Activated CD4-positive, alpha-beta T cell treated with anti-CD3 and anti-CD28 coated beads for 1 hour (primary cell): ENCODE data around the gene CANT1.

Experiments used
- DNase-seq: peaks from one replicate; pipeline ENCODE4 v3.0.0-alpha.2; 2020

Gene CANT1

DNA sequence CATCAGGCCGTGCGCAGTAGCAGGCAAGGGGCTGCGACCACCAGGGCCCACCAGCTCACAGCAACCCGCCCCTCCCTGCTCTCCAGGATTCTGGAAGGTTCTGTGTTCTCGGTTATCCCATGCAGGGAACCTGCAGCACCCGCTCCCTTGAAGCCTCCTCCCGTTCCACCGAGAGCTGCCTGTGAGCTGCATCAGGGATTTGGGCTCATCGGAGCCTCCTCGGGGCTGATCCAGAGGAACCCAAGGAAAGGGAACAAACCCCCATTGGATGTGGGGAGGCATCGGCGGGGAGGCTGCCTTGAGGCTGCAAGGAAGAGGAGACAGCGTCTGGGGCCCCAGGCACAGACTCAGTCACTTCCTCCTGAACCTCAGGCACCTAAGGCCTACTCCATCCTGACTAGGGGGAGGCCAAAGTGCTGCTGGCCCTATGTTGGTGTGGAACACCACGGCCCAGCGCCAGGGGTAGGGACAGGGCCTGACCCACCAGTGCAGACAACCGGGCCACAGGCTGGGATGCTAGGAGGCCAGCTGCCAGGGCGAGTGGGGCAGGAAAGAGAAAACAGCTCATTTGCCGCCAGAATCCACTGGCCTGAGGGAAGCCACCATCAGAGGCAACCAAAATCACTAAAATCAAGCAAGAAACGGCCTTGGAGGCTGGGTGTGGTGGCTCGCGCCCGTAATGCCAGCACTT is 15.4 kb downstream of the CANT1 start:
- DNase-seq, result no peak

DNA sequence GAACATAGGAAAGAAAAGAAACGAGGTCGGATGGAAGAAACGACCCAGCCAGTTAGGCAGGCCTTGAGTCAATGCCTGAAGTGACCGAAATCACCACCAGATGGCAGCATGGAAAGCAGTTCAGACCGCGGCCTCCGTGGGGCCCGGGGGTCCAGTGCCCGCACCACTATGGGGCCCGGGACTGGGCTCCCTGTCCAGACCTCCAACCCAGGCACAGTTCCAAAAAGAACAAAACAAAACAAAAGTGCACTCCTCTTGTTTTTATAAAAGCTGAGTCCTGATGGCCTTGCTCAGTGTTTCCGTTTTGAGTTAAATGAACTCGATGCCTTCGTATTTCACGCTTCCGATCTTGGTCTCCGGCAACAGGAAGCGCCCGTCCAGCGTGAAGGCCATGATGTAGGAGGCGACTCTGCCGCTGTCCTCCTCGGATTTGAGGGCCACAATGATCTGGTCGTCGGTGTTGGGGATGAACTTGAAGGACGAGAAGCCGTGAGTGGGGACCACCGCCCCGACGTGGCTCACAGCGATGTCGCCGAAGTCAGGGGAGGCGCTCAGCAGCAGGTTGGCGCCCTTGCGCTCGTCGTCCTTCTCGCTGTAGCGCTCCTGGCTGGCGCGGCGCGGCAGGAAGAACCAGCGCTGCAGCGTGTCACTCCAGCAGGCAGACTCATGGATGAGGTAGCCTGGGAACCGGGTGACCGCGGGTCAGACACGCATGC is 16.2 kb downstream of the CANT1 start:
- DNase-seq, result no peak

DNA sequence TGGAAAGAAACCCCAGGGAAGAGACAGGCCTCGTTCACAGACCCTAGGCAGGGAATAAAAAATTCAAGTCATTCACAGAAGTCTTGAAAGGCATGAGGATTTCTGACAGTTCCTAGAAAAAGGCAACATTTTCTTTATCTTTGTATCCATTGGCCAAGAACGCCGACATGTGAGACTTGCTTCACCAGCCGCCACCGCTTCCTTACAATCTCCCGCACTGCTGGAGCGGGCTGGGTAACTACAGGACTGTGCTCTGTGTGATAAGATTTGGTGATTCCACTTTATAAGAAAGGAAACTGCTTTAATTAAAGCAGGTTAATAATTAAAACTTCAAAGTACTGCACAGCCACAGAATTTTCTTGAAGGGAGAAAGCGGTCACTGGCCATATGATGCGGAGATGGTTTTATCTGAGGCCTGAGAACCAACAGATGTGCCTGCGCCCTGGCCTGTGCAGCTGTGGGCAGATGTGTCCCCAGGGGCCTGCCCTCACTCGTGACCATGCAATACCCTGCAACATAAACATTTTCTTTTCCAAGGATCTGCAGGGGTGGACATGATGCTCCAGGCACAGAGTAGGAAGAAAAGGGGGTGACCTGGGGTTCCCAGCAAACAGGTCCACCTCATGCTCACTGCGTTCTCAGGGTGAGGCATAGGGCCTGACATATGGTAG is 16.9 kb downstream of the CANT1 start:
- DNase-seq, result no peak

- DNase-seq, result no peak
These were observed 17.5 kb downstream of the CANT1 start for GRCh38 chr17:78991906-78992532.

- no peak for DNase-seq
These were observed 18.4 kb downstream of the CANT1 start for GRCh38 chr17:78991017-78991738.

GRCh38 chr17:78990349-78991016 is 19.1 kb downstream of the CANT1 start:
- no peak for DNase-seq

- no peak for DNase-seq
These were observed 21.4 kb downstream of the CANT1 start for GRCh38 chr17:78988152-78988551.

- DNase-seq, result no peak
These were observed 22.8 kb downstream of the CANT1 start for GRCh38 chr17:78986649-78987328.

- no peak for DNase-seq
These were observed 23.4 kb downstream of the CANT1 start for GRCh38 chr17:78986048-78986648.

GRCh38 chr17:78985395-78985794 is 24.2 kb downstream of the CANT1 start:
- DNase-seq, result no peak

GRCh38 chr17:78981010-78981888 is 28.3 kb downstream of the CANT1 start:
- DNase-seq, result no peak

GRCh38 chr17:78980624-78980972 is 29.0 kb downstream of the CANT1 start:
- no peak for DNase-seq

GRCh38 chr17:78979780-78980623 is 29.6 kb downstream of the CANT1 start, which contains the start of gene LGALS3BP:
TSS of gene LGALS3BP (minus strand) at chr17:78979923. CDS start at chr17:78977191, 2,732 bp downstream.
- no peak for DNase-seq

GRCh38 chr17:78977997-78978973 is 31.3 kb downstream of the CANT1 start:
- no peak for DNase-seq

DNA sequence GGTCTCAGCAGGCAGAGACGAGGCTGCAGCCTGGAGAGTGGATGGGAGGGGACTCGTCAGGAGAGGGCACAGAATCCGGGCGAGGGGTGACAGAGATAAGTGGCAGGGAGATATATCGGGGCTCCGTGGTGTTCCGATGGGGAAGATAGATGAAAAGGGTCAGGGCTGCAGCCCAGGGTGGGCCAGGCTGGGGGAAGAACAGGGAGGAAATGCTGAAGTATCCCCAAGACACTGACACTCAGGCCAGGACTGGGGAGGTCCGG is 32.0 kb downstream of the CANT1 start:
- no peak for DNase-seq

DNA sequence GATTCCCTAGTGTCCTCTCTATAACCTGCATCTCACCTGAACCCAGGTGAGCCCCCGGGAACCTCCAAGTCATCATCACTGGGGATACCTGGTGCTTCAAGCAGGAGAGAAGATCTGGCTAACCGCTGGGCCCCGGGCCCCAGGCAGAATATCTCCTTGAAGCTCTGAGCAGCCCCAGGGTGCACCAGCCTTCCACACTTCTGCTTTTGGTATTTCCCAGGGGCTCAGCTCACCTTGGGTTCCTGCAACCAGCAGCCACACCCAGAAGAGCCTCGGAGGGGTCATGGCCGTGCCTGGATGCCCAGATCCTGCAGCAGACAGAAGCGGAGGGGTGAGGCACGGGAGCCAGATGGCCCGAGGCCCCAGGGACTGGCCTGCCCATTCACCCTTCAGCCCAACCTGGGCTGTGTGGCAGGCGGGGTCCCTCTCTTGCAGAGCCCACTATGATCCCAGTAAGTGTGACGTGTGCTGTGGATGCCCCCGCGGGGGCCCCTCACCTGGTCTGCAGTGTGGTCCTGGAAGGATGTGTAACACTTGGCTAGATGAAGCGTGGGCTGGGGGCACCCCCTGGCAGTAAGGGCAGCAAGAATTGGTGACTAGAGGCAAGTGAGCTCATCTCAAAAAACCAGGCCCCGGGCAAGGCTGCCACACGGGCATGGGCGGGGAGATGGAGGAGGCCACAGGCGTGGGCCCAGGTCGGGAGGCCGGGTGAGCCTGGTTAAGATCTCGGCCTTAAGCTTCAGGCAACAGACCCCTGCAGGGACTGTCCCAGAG is 32.5 kb downstream of the CANT1 start:
- DNase-seq, result no peak
